Measurements from ENCODE around the gene DBT. TPM values are rescaled to one million over a fixed set of nuclear protein-coding genes. Genes with fewer than 3 reads are reported as not detected.

Gene DBT
- total RNA-seq, 1 experiment from 2014 or later = 16.0 TPM

- H3K4me3 ChIP-seq = no peak overlapping the region
- H3K9me2 ChIP-seq (ENCODE audit: insufficient read depth) = no peaks in the 10 kb centered on the region
- H3K27me3 ChIP-seq (ENCODE audit: insufficient read depth, low read depth) = no peaks in the 10 kb centered on the region
- intact Hi-C loops (cut with micrococcal nuclease; ENCODE audit: unreplicated experiment) = no loop called here
- no peaks in the 10 kb centered on the region for H3K4me1 ChIP-seq (replicated peaks; ENCODE audit: insufficient read depth)
- H3K9me3 ChIP-seq (ENCODE audit: insufficient read depth, low read depth) = no peaks in the 10 kb centered on the region
- BruUV-seq (replicated peaks) = no TSS peak
- H3K4me2 ChIP-seq = no peak overlapping the region
- no peak overlapping the region for H2AFZ ChIP-seq
- no peaks in the 10 kb centered on the region; the same call in 1 of the 2 replicates for H4K20me1 ChIP-seq (ENCODE audit: insufficient read depth)
- H3F3A ChIP-seq (ENCODE audit: insufficient read depth, low read depth) = no peaks in the 10 kb centered on the region
- TF ChIP-seq EZH2 (IDR thresholded peaks at IDR 0.05; ENCODE audit: low read depth) (no peak), CTCF (conservative IDR thresholded peaks at IDR 0.05) (no peak)
- H3K27ac ChIP-seq = no peak overlapping the region
- POLR2A ChIA-PET (ENCODE audit: unreplicated experiment) = no interaction called here
- peaks cover 27% of the 10 kb centered on the region for H3K36me3 ChIP-seq (ENCODE audit: low read depth)
- no peak for DNase-seq
- no peaks in the 10 kb centered on the region for H3K79me2 ChIP-seq (ENCODE audit: low read depth)
- CTCF ChIA-PET = no interaction called here
Measured at GRCh38 chr1:100230765-100231164, 18.9 kb downstream of the DBT start.

- H3F3A ChIP-seq (ENCODE audit: insufficient read depth, low read depth) = no peaks in the 10 kb centered on the region
- no peak for DNase-seq
- no peaks in the 10 kb centered on the region for H3K4me1 ChIP-seq (replicated peaks; ENCODE audit: insufficient read depth)
- ChIA-PET POLR2A (ENCODE audit: unreplicated experiment) (no interaction called here), CTCF (no interaction called here)
- H3K79me2 ChIP-seq (ENCODE audit: low read depth) = no peaks in the 10 kb centered on the region
- H4K20me1 ChIP-seq (ENCODE audit: insufficient read depth) = no peaks in the 10 kb centered on the region; the same call in 1 of the 2 replicates
- H3K9me2 ChIP-seq (ENCODE audit: insufficient read depth) = no peaks in the 10 kb centered on the region
- no TSS peak for BruUV-seq (replicated peaks)
- no peak overlapping the region for H3K4me3 ChIP-seq
- no peaks in the 10 kb centered on the region for H3K9me3 ChIP-seq (ENCODE audit: insufficient read depth, low read depth)
- no peak overlapping the region for H3K27ac ChIP-seq
- intact Hi-C loops (cut with micrococcal nuclease; ENCODE audit: unreplicated experiment) = no loop called here
- TF ChIP-seq EZH2 (IDR thresholded peaks at IDR 0.05; ENCODE audit: low read depth) (no peak), CTCF (conservative IDR thresholded peaks at IDR 0.05) (no peak)
- no peak overlapping the region for H2AFZ ChIP-seq
- H3K4me2 ChIP-seq = no peak overlapping the region
- H3K36me3 ChIP-seq (ENCODE audit: low read depth) = peaks cover 27% of the 10 kb centered on the region
- H3K27me3 ChIP-seq (ENCODE audit: insufficient read depth, low read depth) = no peaks in the 10 kb centered on the region
Measured at GRCh38 chr1:100229681-100230443, 19.8 kb downstream of the DBT start.

GRCh38 chr1:100222428-100222827 lies 27.2 kb downstream of the DBT start:
- no peak for DNase-seq
- no TSS peak for BruUV-seq (replicated peaks)
- no peaks in the 10 kb centered on the region for H3K27me3 ChIP-seq (ENCODE audit: insufficient read depth, low read depth)
- POLR2A ChIA-PET (ENCODE audit: unreplicated experiment) = interaction anchor here (0.6 to 0.7 kb wide), 2 partner anchors 92 to 222 kb away, joined by 3 to 10 read pairs; no protein-coding TSS in a partner anchor
- intact Hi-C loops (cut with micrococcal nuclease; ENCODE audit: unreplicated experiment) = no loop called here
- H3K4me1 ChIP-seq (replicated peaks; ENCODE audit: insufficient read depth) = no peaks in the 10 kb centered on the region
- no peaks in the 10 kb centered on the region for H3F3A ChIP-seq (ENCODE audit: insufficient read depth, low read depth)
- no peak overlapping the region for H3K27ac ChIP-seq
- no peak overlapping the region for H2AFZ ChIP-seq
- no peak overlapping the region for H3K4me2 ChIP-seq
- H3K79me2 ChIP-seq (ENCODE audit: low read depth) = no peaks in the 10 kb centered on the region
- TF ChIP-seq CTCF (conservative IDR thresholded peaks at IDR 0.05) (no peak), EZH2 (IDR thresholded peaks at IDR 0.05; ENCODE audit: low read depth) (no peak)
- CTCF ChIA-PET = no interaction called here
- H3K9me2 ChIP-seq (ENCODE audit: insufficient read depth) = no peaks in the 10 kb centered on the region
- peaks cover 9% of the 10 kb centered on the region; the same call in 1 of the 2 replicates for H3K36me3 ChIP-seq (ENCODE audit: low read depth)
- H3K9me3 ChIP-seq (ENCODE audit: insufficient read depth, low read depth) = no peaks in the 10 kb centered on the region
- H3K4me3 ChIP-seq = no peak overlapping the region
- no peaks in the 10 kb centered on the region for H4K20me1 ChIP-seq (ENCODE audit: insufficient read depth)

Data from PC-9 (cell line).